HG03457 (cell line): ENCODE measurements around the gene CACTIN.

Source experiments
- ATAC-seq: cut with Tn5 transposase; IDR thresholded peaks from one replicate; pipeline ENCODE4 v1.9.1; 2021; ENCODE audit warnings: moderate number of reproducible peaks; ENCODE audit not compliant: unreplicated experiment

The CACTIN gene

GRCh38 chr19:3664879-3665642 lies 38.5 kb upstream of the CACTIN start:
- no peak for ATAC-seq

- ATAC-seq, result no peak
These were observed 37.2 kb upstream of the CACTIN start for GRCh38 chr19:3663838-3664237.

GRCh38 chr19:3661284-3662238 lies 35.0 kb upstream of the CACTIN start:
- ATAC-seq, result no peak

- no peak for ATAC-seq
These were observed 34.1 kb upstream of the CACTIN start for GRCh38 chr19:3660493-3661219.

GRCh38 chr19:3659746-3660112 lies 33.1 kb upstream of the CACTIN start:
- ATAC-seq, result no peak

GRCh38 chr19:3658870-3659745 lies 32.5 kb upstream of the CACTIN start:
- no peak for ATAC-seq

GRCh38 chr19:3658004-3658869 lies 31.6 kb upstream of the CACTIN start:
- ATAC-seq, result no peak

- ATAC-seq, result no peak
These were observed 30.8 kb upstream of the CACTIN start for GRCh38 chr19:3657395-3657769.

- ATAC-seq, result no peak
These were observed 30.3 kb upstream of the CACTIN start for GRCh38 chr19:3656747-3657394.

- no peak for ATAC-seq
These were observed 29.6 kb upstream of the CACTIN start for GRCh38 chr19:3656073-3656746.

- no peak for ATAC-seq
These were observed 28.9 kb upstream of the CACTIN start for GRCh38 chr19:3655402-3656072.

- no peak for ATAC-seq
These were observed 27.4 kb upstream of the CACTIN start for GRCh38 chr19:3653865-3654513.

- ATAC-seq, result no peak
These were observed 26.6 kb upstream of the CACTIN start for GRCh38 chr19:3653081-3653795.

GRCh38 chr19:3652422-3652821 lies 25.8 kb upstream of the CACTIN start:
- no peak for ATAC-seq

- ATAC-seq, result no peak
These were observed 25.1 kb upstream of the CACTIN start for GRCh38 chr19:3651684-3652083.

- ATAC-seq, result no peak
These were observed 23.3 kb upstream of the CACTIN start for GRCh38 chr19:3649888-3650287.
